GM20000 (cell line): ENCODE measurements around the gene NELFA.

Experiments used
- DNase-seq: peaks from one replicate; pipeline ENCODE4 v3.0.0; 2012; ENCODE audit warnings: low spot score
- TF ChIP-seq, protein P1 (sequence below): IDR thresholded peaks from 2 replicates; pipeline ENCODE4 v1.5.1; 2012; ENCODE audit warnings: mild to moderate bottlenecking, control low read depth; ENCODE audit errors: extremely low read depth, missing control alignments

The NELFA gene

DNA sequence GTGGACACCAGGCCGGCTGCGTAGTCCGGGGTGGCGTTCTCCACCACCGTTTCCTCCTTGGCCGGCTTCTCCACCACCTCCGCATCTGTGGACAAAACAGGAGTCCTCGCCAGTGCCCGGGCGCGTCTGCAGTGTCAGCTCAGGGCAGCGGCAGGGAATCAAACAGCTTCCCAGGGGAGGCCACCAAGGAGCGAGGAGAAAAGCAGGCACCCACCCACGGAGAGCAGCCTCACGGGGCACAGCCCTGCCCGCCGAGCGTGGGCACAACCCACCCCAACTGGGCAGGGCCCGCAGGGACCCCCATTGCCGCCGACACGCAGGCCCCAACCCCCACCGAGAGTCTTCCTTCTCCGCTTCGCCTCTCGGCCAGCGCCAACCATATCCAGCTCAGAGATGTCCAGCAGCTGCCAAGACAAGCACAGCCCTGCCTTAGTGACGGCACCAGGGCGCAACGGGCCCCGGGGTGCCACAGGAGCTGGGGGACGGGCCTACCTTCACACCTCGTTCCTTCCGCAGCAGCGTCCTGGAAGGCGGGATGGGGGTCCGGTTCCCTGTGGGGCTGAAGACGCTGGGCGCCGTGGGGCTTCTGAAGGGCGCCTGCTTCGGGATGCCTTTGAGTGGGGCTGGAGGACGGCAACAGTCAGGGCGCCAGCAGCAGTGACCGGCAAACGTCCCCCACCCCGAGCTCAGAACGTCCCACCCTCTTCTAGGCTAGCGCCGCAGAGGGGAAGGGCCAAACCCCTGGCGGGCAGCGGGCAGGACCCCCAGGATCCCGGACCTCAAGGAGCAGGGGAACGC is 22.8 kb downstream of the NELFA start:
- no peak for DNase-seq
- TF ChIP-seq, protein P1, sequence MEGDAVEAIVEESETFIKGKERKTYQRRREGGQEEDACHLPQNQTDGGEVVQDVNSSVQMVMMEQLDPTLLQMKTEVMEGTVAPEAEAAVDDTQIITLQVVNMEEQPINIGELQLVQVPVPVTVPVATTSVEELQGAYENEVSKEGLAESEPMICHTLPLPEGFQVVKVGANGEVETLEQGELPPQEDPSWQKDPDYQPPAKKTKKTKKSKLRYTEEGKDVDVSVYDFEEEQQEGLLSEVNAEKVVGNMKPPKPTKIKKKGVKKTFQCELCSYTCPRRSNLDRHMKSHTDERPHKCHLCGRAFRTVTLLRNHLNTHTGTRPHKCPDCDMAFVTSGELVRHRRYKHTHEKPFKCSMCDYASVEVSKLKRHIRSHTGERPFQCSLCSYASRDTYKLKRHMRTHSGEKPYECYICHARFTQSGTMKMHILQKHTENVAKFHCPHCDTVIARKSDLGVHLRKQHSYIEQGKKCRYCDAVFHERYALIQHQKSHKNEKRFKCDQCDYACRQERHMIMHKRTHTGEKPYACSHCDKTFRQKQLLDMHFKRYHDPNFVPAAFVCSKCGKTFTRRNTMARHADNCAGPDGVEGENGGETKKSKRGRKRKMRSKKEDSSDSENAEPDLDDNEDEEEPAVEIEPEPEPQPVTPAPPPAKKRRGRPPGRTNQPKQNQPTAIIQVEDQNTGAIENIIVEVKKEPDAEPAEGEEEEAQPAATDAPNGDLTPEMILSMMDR: no peak

DNA sequence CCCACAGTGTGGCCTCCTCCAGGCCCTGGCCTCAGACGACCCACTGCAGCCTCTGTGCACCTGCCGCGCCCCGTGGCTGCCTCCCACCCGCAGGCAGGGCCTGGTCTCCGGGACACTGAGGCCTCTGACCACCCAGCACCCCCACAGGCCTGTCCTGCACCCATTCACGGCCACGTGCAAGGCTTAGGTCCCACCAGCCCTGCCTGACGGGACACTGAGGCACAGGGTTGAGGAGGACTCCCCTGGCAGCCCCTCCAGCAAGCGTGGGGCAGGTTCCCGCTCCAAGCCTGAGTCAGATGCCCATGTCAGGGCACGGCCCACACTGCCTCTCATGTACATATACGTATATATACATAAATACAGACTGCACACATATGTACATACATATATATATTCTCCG is 23.5 kb downstream of the NELFA start:
- DNase-seq: no peak
- TF ChIP-seq, protein P1: no peak

DNA sequence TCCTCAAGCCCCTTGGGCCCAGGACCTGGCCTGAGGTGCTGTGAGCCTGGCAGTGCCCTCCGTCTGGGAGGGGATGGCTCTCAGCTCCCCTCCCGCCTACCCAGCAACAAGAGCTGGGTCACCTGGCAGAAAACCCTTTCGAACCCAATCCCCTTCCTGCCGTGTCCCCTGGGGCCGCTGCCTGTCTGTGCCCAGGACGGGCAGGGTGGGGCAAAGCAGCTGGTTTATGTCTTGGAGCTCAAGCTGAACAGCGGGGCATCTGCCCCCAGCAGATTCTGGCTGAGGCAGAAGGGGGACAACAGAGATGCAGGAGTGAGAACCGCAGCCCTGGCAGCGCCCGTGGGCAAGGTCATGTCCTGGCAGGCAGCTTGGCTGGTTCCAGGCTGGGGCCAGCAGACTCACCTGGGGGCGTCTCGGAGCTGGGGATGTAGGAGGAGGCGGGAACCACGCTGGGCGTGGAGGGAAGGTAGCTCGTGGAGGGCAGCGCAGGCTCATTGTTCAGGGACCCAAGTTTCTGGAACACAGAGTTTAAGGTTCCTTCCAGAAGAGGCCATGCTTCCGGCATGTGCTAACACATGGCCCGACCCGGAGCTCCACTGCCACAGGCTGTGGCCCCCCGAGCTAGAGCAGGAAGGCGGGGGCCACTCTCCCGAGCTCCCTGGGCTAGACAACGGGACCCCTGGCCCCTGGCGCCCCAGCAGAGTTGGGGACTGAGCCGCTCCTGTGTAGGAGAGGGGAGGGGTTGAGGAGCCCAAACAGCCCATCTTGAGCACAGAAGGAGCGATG is 24.2 kb downstream of the NELFA start:
- TF ChIP-seq, protein P1: no peak
- DNase-seq: no peak

DNA sequence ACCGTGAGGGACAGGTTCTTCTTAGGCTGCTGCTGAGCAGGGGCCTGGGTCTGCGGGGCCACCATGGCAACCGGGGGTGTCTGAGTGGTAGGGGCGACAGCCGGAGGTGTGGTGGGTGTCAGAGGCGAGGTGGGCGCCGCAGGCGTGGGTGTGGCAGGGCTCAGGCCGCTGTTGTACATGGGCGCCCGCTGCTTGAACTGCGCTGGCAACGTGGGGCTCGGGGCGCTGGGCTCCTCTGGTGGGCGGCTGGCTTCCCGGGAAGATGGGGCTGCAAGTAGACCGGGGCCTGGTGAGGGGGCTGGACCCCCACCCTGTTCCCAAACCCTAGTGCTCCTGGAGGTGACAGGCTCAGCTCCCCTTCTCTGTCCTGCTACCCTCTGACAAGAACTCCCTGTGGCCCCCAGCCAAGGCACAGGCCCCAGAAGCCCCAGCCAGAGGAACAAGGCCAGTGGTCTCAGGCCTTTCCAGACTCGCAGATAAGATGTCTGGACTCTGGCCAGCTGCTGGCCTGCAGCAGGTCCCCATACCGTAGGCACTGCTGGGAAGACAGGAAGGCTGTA is 24.8 kb downstream of the NELFA start:
- TF ChIP-seq, protein P1: no peak
- DNase-seq: no peak

DNA sequence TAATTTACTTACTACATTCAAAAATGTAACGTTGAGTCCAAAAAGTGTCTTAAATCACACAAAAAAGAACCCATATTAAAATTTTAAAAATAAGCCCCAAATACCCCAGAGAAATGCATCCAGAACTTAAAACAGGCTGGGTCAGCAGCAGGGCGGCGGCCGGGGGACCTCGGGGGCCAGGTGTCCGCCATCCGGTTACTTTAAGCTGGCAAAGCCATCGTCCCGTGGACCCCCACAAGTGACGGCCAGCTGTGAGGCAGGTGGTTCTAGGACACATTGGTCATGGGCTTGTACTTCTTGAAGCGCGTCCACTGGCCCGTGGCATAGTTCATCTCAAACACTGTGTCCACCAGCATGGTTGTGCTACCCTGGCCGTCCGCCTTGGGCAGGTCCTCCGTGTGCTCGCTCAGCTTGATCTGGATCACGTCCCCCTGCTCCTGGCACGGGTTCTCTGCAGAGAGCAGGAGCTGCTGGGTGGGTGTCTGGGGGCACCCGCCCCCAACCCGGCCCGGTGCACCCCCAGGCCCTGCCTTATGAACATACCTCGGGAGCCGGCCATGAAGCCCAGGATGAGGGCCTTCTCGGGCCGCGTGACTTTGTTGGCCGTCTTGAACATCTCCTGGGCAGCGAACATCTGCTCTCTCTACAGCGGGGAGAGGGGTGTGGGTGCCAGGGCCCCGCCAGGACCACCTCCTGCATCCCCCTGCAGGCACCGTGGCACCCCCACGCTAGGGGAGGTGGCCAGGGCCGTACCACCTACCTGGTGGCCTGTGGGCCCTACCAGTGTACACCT is 25.5 kb downstream of the NELFA start:
- TF ChIP-seq, protein P1: no peak
- DNase-seq: no peak

DNA sequence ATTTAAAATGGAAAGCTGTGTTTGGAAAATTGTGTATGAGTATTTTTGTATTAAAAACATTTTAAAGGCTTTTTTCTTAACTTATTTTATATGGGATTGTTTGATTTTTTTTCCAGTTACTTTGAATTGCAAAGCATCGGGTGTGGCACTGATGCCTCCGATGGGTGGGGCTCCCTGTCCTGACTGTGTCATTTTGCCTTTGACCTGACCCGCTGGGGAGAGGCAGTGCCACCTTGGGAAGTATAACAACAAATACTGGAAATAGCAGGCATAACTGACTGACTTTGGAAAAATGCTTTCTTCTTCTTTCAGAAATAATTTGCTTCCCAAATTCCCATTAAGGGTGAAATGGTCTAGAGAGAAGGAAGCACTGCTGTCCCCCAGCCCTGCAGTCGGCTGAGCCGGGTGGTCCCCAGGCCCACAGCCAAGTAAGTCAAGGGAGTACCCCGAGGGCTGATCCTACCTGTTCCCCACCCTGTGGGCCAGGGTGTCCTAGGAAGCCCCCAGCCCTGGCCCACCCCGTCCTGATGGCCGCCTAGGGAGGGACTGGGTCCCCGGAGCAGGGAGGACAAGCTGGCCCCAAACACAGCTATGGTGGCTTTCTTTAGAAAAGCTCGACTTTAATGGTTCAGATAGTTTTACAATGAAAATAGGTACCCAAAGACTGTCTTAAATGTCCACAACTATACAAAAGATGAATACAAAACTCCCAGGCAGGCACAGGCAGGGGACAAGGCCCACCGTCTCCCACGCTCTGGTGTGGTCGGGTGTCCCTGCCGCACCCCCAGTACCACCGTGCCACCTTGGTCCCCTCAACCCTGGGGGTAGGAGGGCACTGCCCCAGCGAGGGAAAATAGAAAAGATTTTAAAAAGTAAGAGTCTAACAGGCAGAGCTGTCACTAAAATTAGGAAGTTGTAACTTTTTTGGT is 26.4 kb downstream of the NELFA start:
- no peak for DNase-seq
- TF ChIP-seq, protein P1: no peak
